Progenitor cell of endocrine pancreas (in vitro differentiated cells): Measurements from ENCODE around the gene PPIL6. TPM values are rescaled to one million over a fixed set of nuclear protein-coding genes. Genes with fewer than 3 reads are reported as not detected.

ENCODE experiments used
- DNase-seq: peaks from one replicate; pipeline ENCODE4 v3.0.0; 2021; ENCODE audit warnings: low spot score; ENCODE audit not compliant: unreplicated experiment
- H3K27ac Mint-ChIP-seq: 2 replicates; pipeline ENCODE4 v1.8.0; 2021; ENCODE audit warnings: mild to moderate bottlenecking, moderate library complexity, mixed read lengths
- H3K27me3 Mint-ChIP-seq: 2 replicates; pipeline ENCODE4 v1.8.0; 2021; ENCODE audit warnings: mixed read lengths
- H3K36me3 Mint-ChIP-seq: 2 replicates; pipeline ENCODE4 v1.8.0; 2022; ENCODE audit warnings: mixed read lengths; ENCODE audit not compliant: insufficient read depth
- H3K4me1 Mint-ChIP-seq: 2 replicates; pipeline ENCODE4 v1.8.0; 2021; ENCODE audit warnings: low read depth, mixed read lengths
- H3K4me3 Mint-ChIP-seq: 2 replicates; pipeline ENCODE4 v1.8.0; 2021; ENCODE audit warnings: low read depth, mild to moderate bottlenecking, moderate library complexity, mixed read lengths
- H3K9me3 Mint-ChIP-seq: 2 replicates; pipeline ENCODE4 v1.8.0; 2021; ENCODE audit warnings: low read depth, mixed read lengths
- CTCF ChIP-seq: fragments of 200-600 bp; sonication (generic); IDR thresholded peaks from one replicate; pipeline ENCODE4 v1.5.0; 2021; ENCODE audit warnings: antibody characterized with exemption, mild to moderate bottlenecking; ENCODE audit not compliant: unreplicated experiment
- total RNA-seq: library from RNA; stranded (reverse); gene quantifications from 2 replicates; pipeline ENCODE4 v1.2.1, GENCODE V29; 2021

The PPIL6 gene
- total RNA-seq, 1 donor from 2014 or later: 7.9 TPM

GRCh38 chr6:109472132-109472995 is 31.9 kb upstream of the PPIL6 start:
- DNase-seq: no peak
- Mint-ChIP-seq H3K4me1 (peaks cover 13% of the 10 kb centered on the region), H3K4me3 (no peak overlapping the region)

GRCh38 chr6:109471105-109471810 is 30.8 kb upstream of the PPIL6 start:
- peaks cover 9% of the 10 kb centered on the region for H3K4me1 Mint-ChIP-seq
- H3K27me3 Mint-ChIP-seq: no peaks in the 10 kb centered on the region
- no peak overlapping the region for H3K4me3 Mint-ChIP-seq
- TF ChIP-seq CTCF: no peak
- DNase-seq: no peak
- no peaks in the 10 kb centered on the region for H3K9me3 Mint-ChIP-seq
- H3K36me3 Mint-ChIP-seq: peaks cover 49% of the 10 kb centered on the region
- H3K27ac Mint-ChIP-seq: no peak overlapping the region

More at GRCh38 chr6:109472132-109472995, 31.9 kb upstream of the PPIL6 start:
- Mint-ChIP-seq H3K27me3 (no peaks in the 10 kb centered on the region), H3K36me3 (peaks cover 42% of the 10 kb centered on the region), H3K9me3 (no peaks in the 10 kb centered on the region), H3K27ac (no peak overlapping the region)
- TF ChIP-seq CTCF: no peak

- peaks cover 37% of the 10 kb centered on the region for H3K36me3 Mint-ChIP-seq
- no peaks in the 10 kb centered on the region for H3K9me3 Mint-ChIP-seq
- H3K4me1 Mint-ChIP-seq: peaks cover 4% of the 10 kb centered on the region
- no peak for DNase-seq
- no peak overlapping the region for H3K4me3 Mint-ChIP-seq
- no peak for TF ChIP-seq CTCF
- H3K27ac Mint-ChIP-seq: no peak overlapping the region
- H3K27me3 Mint-ChIP-seq: no peaks in the 10 kb centered on the region
Observed at GRCh38 chr6:109469591-109470189, 29.3 kb upstream of the PPIL6 start.

GRCh38 chr6:109467696-109468095 is 27.3 kb upstream of the PPIL6 start:
- no peaks in the 10 kb centered on the region for H3K27me3 Mint-ChIP-seq
- H3K9me3 Mint-ChIP-seq: no peaks in the 10 kb centered on the region
- H3K27ac Mint-ChIP-seq: no peak overlapping the region
- no peak overlapping the region for H3K4me3 Mint-ChIP-seq
- TF ChIP-seq CTCF: no peak
- H3K36me3 Mint-ChIP-seq: peaks cover 34% of the 10 kb centered on the region
- DNase-seq: no peak
- peaks cover 4% of the 10 kb centered on the region for H3K4me1 Mint-ChIP-seq

GRCh38 chr6:109466212-109466923 is 25.9 kb upstream of the PPIL6 start:
- H3K4me1 Mint-ChIP-seq: peaks cover 4% of the 10 kb centered on the region
- H3K27ac Mint-ChIP-seq: no peak overlapping the region
- H3K27me3 Mint-ChIP-seq: no peaks in the 10 kb centered on the region
- H3K9me3 Mint-ChIP-seq: no peaks in the 10 kb centered on the region
- TF ChIP-seq CTCF: no peak
- no peak overlapping the region for H3K4me3 Mint-ChIP-seq
- no peak for DNase-seq
- peaks cover 40% of the 10 kb centered on the region for H3K36me3 Mint-ChIP-seq
